ENCODE results near the gene GALNTL6.

GRCh38 chr4:172895699-172896098 is 1082.5 kb downstream of the GALNTL6 start:
- TF ChIP-seq TCF7 (IDR thresholded peaks at IDR 0.05; ENCODE audit: borderline replicate concordance) (no peak), USF2 (CRISPR knock-in tag; IDR thresholded peaks at IDR 0.05) (no peak), POLR2A (conservative IDR thresholded peaks at IDR 0.05) (no peak), MAFK (IDR thresholded peaks at IDR 0.05; ENCODE audit: low read length) (no peak), ZNF75A (CRISPR knock-in tag; IDR thresholded peaks at IDR 0.05) (no peak), IRF2 (CRISPR knock-in tag; IDR thresholded peaks at IDR 0.05) (no peak), CBX5 (IDR thresholded peaks at IDR 0.05; ENCODE audit: borderline replicate concordance, low read depth) (no peak), GABPA (tag; conservative IDR thresholded peaks at IDR 0.05; ENCODE audit: low read depth) (no peak), RBFOX2 (IDR thresholded peaks at IDR 0.05; ENCODE audit: low read depth, low read length) (no peak), YY1 (IDR thresholded peaks at IDR 0.05; ENCODE audit: borderline replicate concordance in 1 of 3, control insufficient read depth in 1 of 3, extremely low read depth in 1 of 3, insufficient read depth in 3 of 3, insufficient read length in 1 of 3, insufficient replicate concordance in 2 of 3, low read depth in 1 of 3, low read length in 2 of 3) (no peak), JUND (IDR thresholded peaks at IDR 0.05; ENCODE audit: borderline replicate concordance, low read depth, low read length) (no peak), JUND (tag; IDR thresholded peaks at IDR 0.05; ENCODE audit: borderline replicate concordance, low read depth, low read length) (no peak)

Data from K562 (cell line).